Fibroblast of the aortic adventitia (primary cell): ENCODE measurements around the gene DNASE2. TPM values are rescaled to one million over a fixed set of nuclear protein-coding genes. Genes with fewer than 3 reads are reported as not detected.
A peak's percentile ranks its signal among the peaks of the same experiment; 100 is the strongest.

Source experiments
- DNase-seq: peaks from one replicate; pipeline ENCODE4 v3.0.0-alpha.2; 2010; ENCODE audit warnings: low read depth
- H3K4me3 ChIP-seq: 2 replicates; pipeline ENCODE4 v1.5.1; 2011; ENCODE audit warnings: low read depth, mild to moderate bottlenecking, control low read depth, low read length, moderate library complexity
- total RNA-seq: library from RNA; depleted of rRNA; stranded (reverse); fragments of >200 nt; gene quantifications from 2 replicates; pipeline ENCODE4 v1.2.3, GENCODE V29; 2012; ENCODE audit warnings: low replicate concordance
- TF ChIP-seq, protein P1 (sequence below): IDR thresholded peaks from 2 replicates; pipeline ENCODE4 v1.5.1; 2011; ENCODE audit warnings: mild to moderate bottlenecking, low read length, control low read depth, inconsistent platforms; ENCODE audit not compliant: insufficient read depth

Gene DNASE2
- total RNA-seq, 1 donor: 23.4 TPM

DNA sequence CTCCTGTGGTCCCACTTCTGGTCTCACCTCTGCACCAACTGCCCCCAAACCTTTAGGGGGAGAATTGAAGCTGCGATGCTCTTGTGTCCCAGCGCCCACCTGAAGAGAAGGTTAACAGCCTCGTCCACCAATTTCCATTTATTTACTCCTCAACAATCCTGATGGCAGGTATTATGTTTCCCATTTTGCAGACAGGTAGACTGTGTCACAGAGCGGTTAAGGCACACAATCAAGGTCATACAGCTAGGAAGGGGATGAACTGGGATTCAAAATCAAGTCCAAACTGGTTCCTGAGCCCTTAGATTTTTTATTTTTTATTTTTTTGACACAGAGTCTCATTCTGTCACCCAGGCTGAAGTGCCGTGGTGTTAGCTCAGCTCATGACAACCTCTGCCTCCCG lies 6.2 kb downstream of the DNASE2 start:
- no peak overlapping the region for H3K4me3 ChIP-seq
- no peak for DNase-seq
- TF ChIP-seq, protein P1, sequence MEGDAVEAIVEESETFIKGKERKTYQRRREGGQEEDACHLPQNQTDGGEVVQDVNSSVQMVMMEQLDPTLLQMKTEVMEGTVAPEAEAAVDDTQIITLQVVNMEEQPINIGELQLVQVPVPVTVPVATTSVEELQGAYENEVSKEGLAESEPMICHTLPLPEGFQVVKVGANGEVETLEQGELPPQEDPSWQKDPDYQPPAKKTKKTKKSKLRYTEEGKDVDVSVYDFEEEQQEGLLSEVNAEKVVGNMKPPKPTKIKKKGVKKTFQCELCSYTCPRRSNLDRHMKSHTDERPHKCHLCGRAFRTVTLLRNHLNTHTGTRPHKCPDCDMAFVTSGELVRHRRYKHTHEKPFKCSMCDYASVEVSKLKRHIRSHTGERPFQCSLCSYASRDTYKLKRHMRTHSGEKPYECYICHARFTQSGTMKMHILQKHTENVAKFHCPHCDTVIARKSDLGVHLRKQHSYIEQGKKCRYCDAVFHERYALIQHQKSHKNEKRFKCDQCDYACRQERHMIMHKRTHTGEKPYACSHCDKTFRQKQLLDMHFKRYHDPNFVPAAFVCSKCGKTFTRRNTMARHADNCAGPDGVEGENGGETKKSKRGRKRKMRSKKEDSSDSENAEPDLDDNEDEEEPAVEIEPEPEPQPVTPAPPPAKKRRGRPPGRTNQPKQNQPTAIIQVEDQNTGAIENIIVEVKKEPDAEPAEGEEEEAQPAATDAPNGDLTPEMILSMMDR: no peak

DNA sequence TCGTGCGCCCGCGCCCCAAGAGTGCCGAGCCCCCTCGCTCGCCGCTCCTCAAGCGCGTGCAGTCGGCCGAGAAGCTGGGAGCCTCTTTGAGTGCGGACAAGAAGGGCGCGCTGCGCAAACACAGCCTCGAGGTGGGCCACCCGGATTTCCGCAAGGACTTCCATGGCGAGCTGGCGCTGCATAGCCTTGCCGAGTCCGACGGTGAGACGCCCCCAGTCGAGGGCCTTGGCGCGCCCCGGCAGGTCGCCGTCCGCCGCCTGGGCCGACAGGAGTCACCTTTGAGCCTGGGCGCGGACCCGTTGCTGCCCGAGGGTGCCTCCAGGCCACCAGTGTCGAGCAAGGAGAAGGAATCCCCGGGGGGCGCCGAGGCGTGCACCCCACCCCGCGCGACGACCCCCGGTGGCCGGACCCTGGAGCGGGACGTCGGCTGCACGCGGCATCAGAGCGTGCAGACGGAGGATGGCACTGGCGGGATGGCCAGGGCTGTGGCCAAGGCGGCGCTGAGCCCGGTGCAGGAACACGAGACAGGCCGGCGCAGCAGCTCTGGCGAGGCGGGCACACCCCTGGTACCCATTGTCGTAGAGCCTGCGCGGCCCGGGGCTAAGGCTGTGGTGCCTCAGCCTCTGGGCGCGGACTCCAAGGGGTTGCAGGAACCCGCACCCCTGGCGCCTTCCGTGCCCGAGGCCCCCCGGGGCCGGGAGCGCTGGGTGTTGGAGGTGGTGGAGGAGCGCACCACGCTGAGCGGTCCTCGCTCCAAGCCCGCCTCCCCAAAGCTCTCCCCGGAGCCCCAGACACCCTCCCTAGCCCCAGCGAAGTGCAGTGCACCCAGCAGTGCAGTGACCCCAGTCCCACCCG lies 7.1 kb downstream of the DNASE2 start:
- DNase-seq: no peak
- TF ChIP-seq, protein P1: no peak
- no peak overlapping the region for H3K4me3 ChIP-seq

DNA sequence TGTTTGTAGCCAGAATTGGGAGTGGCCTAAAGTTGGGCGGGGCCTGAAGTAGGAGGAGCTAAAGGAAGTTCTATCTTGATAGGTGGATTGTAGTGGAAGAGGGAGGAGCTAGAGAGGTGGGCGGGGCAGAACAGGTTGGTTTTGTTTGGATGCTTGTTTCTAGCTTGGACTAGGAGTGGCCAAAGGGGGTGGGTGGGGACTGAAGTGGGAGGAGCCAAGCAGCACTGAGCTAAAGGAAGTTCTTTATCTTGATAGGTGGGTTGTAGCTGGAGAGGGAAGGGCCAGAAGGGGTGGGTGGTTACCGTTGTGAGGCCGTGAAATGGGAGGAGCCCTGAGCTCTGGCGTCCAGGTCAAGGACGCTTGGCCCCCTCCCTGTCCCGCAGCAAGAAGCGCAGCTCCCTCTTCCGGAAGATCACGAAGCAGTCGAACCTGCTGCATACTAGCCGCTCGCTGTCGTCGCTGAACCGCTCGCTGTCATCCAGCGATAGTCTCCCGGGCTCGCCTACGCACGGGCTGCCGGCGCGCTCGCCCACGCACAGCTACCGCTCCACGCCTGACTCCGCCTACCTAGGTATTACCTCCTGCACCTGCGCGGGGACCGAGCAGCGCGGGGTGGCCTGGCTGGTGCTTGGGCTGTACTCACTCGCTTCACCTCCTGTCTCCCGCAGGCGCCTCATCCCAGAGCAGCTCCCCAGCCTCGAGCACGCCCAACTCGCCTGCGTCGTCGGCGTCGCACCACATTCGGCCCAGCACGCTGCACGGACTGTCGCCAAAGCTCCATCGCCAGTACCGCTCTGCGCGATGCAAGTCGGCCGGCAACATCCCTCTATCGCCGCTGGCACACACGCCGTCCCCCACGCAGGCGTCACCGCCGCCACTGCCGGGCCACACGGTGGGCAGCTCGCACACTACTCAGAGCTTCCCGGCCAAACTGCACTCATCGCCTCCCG lies 8.0 kb downstream of the DNASE2 start:
- no peak overlapping the region for H3K4me3 ChIP-seq
- DNase-seq: peak; percentile 57
- TF ChIP-seq, protein P1: no peak

DNA sequence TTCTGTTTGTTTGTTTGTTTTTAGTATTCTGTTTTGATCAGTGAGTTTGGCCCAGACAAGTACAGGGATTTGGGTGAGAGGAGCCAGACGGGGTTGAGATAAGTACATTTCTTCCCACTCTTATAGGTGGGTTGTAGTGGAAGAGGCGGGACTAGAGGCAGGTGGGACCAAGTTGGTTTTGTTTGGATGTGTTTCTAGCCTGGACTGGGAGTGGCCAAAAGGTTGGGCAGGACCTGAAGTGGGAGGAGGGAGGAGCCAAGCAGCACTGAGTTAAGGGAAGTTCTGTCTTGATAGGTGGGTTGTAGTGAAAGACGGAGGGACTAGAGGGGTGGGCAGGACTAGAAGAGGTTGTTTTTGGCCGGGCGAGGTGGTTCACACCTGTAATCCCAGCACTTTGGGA lies 9.0 kb downstream of the DNASE2 start:
- H3K4me3 ChIP-seq: no peak overlapping the region
- no peak for DNase-seq
- TF ChIP-seq, protein P1: no peak

DNA sequence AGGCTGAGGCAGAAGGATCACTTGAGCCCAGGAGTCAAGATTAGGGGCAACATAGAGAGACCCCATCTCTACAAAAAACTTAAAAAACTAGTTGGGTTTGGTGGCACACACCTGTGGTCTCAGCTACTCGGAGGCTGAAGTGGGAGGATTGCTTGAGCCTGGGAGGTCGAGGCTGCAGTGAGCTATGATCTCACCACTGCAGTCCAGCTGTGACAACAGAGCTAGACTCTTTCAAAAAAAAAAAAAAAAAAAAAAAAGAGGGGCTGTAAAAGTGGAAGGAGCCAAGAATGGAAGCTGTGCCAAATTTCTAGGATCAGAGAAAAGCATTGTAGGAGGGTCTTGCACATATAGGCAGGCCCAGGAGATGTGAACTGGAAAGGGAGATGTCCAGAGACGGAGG lies 9.6 kb downstream of the DNASE2 start:
- no peak for DNase-seq
- H3K4me3 ChIP-seq: no peak overlapping the region
- TF ChIP-seq, protein P1: no peak

DNA sequence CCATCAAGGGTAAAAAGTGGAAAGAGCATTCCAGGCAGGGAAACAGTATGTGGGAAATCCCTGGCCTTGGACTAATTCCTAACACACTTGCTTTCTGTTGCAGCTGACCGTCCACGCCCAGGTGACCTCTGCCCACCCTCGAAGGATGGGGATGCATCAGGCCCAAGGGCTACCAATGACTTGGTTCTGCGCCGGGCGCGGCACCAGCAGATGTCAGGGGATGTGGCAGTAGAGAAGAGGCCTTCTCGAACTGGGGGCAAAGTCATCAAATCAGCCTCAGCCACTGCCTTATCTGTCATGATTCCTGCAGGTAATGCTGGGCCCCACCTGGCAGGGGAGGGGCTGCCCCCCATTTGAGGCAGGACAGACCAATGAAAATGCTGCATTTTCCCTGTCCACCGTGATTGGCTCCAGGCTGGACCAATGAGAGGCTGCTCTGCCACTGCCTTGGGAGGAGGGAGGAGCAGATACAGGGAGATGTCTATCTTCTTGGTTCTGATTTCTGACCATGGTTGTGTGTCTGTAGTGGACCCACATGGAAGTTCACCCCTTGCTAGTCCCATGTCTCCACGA lies 12.6 kb downstream of the DNASE2 start:
- no peak for DNase-seq
- H3K4me3 ChIP-seq: no peak overlapping the region
- TF ChIP-seq, protein P1: no peak
